ENCODE data around the gene TRHDE.
A peak's percentile ranks its signal among the peaks of the same experiment; 100 is the strongest.

The TRHDE gene

GRCh38 chr12:72346363-72346944, 74.3 kb downstream of the TRHDE start:
- Histone ChIP-seq H3K27ac (ENCODE audit: extremely low read depth, low read depth, low read length) (no peak overlapping the region), H3K4me1 (ENCODE audit: control insufficient read depth, insufficient read depth, low read length) (no peaks in the 10 kb centered on the region), H3K4me3 (ENCODE audit: low read depth, low read length) (no peak overlapping the region), H3K36me3 (ENCODE audit: control insufficient read depth in 2 of 2, insufficient read depth in 1 of 2, low read length in 2 of 2) (no peaks in the 10 kb centered on the region), H3K9me3 (ENCODE audit: control insufficient read depth, insufficient read depth, low read depth, low read length) (no peaks in the 10 kb centered on the region)
- TF ChIP-seq ZNF184 (tag by site-specific recombination; IDR thresholded peaks at IDR 0.05) (no peak), ZNF707 (tag by site-specific recombination; IDR thresholded peaks at IDR 0.05) (no peak), ZNF549 (tag by site-specific recombination; IDR thresholded peaks at IDR 0.05) (no peak), BCL11A (tag by site-specific recombination; IDR thresholded peaks at IDR 0.05; ENCODE audit: low read depth) (no peak), ZNF555 (tag by site-specific recombination; conservative IDR thresholded peaks at IDR 0.05) (no peak), CTCF (tag by site-specific recombination; IDR thresholded peaks at IDR 0.05) (no peak), ZNF654 (tag by site-specific recombination; IDR thresholded peaks at IDR 0.05; ENCODE audit: low read depth) (peak; percentile 64), ZNF324 (tag by site-specific recombination; IDR thresholded peaks at IDR 0.05) (no peak), ZNF473 (tag by site-specific recombination; IDR thresholded peaks at IDR 0.05) (no peak)
- ChIA-PET POLR2A (no interaction called here), CTCF (interaction anchor here (0.7 to 1.2 kb wide), 7 partner anchors 9 to 327 kb away, joined by 3 to 5 read pairs (median 3); no protein-coding TSS in a partner anchor)

DNA sequence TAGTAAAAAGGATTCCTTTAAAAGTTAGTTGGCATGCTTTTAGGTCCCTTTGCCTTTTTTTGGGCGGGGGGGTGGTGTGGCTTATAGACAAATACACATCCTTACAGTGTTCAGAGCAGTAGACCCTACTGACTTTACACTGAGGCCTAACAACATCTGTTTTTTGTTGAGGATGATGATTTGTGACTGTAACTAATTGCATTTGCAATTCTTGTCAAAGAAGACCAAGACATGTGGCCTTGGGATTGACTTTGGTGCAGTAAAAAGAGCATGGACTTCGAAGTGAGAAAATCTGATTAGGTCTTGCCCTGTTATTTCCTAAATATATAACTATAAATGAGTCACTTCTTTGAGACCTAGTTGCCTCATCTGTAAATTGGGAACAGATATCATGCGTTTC, 77.3 kb downstream of the TRHDE start:
- no peaks in the 10 kb centered on the region for H3K9me3 ChIP-seq (ENCODE audit: control insufficient read depth, insufficient read depth, low read depth, low read length)
- no peak overlapping the region for H3K4me3 ChIP-seq (ENCODE audit: low read depth, low read length)
- no peak overlapping the region for H3K27ac ChIP-seq (ENCODE audit: extremely low read depth, low read depth, low read length)
- TF ChIP-seq, protein P1, sequence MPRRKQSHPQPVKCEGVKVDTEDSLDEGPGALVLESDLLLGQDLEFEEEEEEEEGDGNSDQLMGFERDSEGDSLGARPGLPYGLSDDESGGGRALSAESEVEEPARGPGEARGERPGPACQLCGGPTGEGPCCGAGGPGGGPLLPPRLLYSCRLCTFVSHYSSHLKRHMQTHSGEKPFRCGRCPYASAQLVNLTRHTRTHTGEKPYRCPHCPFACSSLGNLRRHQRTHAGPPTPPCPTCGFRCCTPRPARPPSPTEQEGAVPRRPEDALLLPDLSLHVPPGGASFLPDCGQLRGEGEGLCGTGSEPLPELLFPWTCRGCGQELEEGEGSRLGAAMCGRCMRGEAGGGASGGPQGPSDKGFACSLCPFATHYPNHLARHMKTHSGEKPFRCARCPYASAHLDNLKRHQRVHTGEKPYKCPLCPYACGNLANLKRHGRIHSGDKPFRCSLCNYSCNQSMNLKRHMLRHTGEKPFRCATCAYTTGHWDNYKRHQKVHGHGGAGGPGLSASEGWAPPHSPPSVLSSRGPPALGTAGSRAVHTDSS (tag by site-specific recombination; IDR thresholded peaks at IDR 0.05) = no peak
- TF ChIP-seq ZNF654 (tag by site-specific recombination; IDR thresholded peaks at IDR 0.05; ENCODE audit: low read depth) (no peak), ZNF423 (tag by site-specific recombination; IDR thresholded peaks at IDR 0.05) (no peak), ZNF404 (tag by site-specific recombination; IDR thresholded peaks at IDR 0.05) (no peak), ZNF621 (tag by site-specific recombination; IDR thresholded peaks at IDR 0.05) (no peak)
- ChIA-PET CTCF (no interaction called here), POLR2A (no interaction called here)
- H3K36me3 ChIP-seq (ENCODE audit: control insufficient read depth in 2 of 2, insufficient read depth in 1 of 2, low read length in 2 of 2) = no peaks in the 10 kb centered on the region
- no peaks in the 10 kb centered on the region for H3K4me1 ChIP-seq (ENCODE audit: control insufficient read depth, insufficient read depth, low read length)

DNA sequence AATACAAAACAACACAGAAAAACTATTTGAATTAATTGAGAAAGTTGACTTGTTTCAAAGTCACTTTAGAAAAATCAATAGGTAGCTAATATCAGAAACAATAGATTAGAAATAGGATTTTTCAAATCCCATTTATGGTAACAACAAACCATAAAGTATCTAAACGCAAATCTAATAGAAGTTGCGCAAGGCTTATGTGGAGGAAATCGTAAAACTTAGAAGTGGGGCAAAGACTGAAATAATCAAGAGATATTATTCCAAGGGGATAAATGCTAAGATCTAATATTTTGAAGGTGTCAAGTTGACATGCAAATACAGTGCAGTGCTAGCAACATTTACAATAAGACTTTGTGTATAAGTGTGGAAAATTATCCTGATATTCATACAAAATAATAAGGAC, 87.2 kb downstream of the TRHDE start:
- H3K4me1 ChIP-seq (ENCODE audit: control insufficient read depth, insufficient read depth, low read length) = no peaks in the 10 kb centered on the region
- no peak for TF ChIP-seq ZIC2 (tag by site-specific recombination; IDR thresholded peaks at IDR 0.05)
- no peak for TF ChIP-seq ZNF529 (tag by site-specific recombination; IDR thresholded peaks at IDR 0.05; ENCODE audit: insufficient replicate concordance)
- TF ChIP-seq HOXC10 (CRISPR knock-in tag; IDR thresholded peaks at IDR 0.05) = no peak
- TF ChIP-seq ZNF114 (tag by site-specific recombination; IDR thresholded peaks at IDR 0.05) = no peak
- no peak for TF ChIP-seq ZBTB1 (tag by site-specific recombination; IDR thresholded peaks at IDR 0.05)
- TF ChIP-seq PRDM6 (tag by site-specific recombination; IDR thresholded peaks at IDR 0.05) = no peak
- no peak for TF ChIP-seq ZNF155 (tag by site-specific recombination; IDR thresholded peaks at IDR 0.05)
- TF ChIP-seq ZNF37A (tag by site-specific recombination; IDR thresholded peaks at IDR 0.05) = no peak
- TF ChIP-seq ZNF76 (tag by site-specific recombination; IDR thresholded peaks at IDR 0.05; ENCODE audit: borderline replicate concordance, low read depth) = no peak
- no peak for TF ChIP-seq ZNF571 (tag by site-specific recombination; IDR thresholded peaks at IDR 0.05)
- no peak for TF ChIP-seq ZNF157 (tag by site-specific recombination; IDR thresholded peaks at IDR 0.05)
- TF ChIP-seq ZNF132 (tag by site-specific recombination; IDR thresholded peaks at IDR 0.05; ENCODE audit: borderline replicate concordance) = no peak
- H3K27ac ChIP-seq (ENCODE audit: extremely low read depth, low read depth, low read length) = no peak overlapping the region
- ChIA-PET POLR2A (no interaction called here), CTCF (interaction anchor here (0.6 to 0.9 kb wide), 2 partner anchors 39 to 342 kb away, joined by 4 read pairs; no protein-coding TSS in a partner anchor)
- no peak overlapping the region for H3K4me3 ChIP-seq (ENCODE audit: low read depth, low read length)
- H3K9me3 ChIP-seq (ENCODE audit: control insufficient read depth, insufficient read depth, low read depth, low read length) = no peaks in the 10 kb centered on the region
- H3K36me3 ChIP-seq (ENCODE audit: control insufficient read depth in 2 of 2, insufficient read depth in 1 of 2, low read length in 2 of 2) = no peaks in the 10 kb centered on the region
